HG03175 (cell line): ENCODE results near the gene HOXA10.

Experiments used
- ATAC-seq: cut with Tn5 transposase; IDR thresholded peaks from one replicate; pipeline ENCODE4 v1.9.1; 2021; ENCODE audit warnings: mild to moderate bottlenecking, moderate library complexity; ENCODE audit not compliant: unreplicated experiment

The HOXA10 gene

DNA sequence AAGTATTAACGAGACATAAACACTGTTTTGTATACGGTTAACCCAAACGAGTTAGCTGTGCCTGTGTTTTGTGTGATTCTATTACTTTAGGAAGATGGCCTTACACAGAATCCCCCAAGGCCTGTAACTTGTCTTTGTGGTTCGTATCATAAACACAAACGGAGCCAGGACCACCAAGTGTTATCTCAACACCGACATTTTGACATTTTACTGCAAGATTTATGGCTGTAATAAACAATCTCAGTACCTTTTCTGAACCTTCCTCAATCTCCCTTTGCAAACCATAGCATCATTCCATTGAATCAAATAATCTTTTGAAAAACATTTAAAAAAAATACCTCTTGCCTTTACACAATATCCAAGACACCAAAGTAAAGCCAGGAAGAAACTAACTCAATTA lies 41.1 kb downstream of the HOXA10 start:
- ATAC-seq = no peak

DNA sequence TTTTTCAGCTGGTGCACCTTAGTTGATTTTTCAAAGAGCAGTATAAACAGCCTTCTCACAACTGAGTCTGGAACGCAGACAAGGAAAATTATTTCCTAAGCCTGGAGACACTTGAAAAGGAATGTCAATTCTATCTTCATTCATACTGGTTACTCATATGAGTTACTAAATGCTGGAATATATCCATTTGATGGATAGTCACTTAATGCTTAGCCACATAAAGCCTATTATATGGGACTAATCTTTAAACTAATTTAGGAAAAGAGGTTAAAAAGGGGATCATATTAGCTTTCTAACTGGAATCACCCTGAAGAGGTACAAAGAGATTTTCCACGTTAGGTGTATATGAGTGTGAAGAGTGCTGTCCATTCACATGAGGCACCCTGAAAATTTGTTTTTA lies 41.9 kb downstream of the HOXA10 start:
- no peak for ATAC-seq

DNA sequence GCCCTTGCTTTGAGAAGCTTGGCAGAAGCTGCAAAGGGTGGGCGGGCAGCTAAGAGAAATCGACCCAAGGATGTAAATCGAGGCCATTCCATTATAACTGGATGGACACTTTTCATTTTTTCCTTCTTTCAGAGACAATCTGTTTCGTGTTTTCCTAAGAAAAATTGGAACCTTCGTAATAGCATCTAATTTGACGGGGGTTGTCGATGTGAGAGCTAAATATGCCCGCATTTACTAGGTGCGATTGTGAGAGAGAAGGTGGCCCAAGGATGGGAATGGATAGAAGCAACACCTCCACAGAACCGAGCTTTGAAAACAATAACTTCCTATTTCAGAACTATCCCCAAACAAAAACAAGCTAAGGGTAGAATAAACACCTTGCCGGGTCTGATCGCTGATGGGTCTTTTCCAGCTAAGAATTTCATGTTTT lies 42.7 kb downstream of the HOXA10 start:
- no peak for ATAC-seq

DNA sequence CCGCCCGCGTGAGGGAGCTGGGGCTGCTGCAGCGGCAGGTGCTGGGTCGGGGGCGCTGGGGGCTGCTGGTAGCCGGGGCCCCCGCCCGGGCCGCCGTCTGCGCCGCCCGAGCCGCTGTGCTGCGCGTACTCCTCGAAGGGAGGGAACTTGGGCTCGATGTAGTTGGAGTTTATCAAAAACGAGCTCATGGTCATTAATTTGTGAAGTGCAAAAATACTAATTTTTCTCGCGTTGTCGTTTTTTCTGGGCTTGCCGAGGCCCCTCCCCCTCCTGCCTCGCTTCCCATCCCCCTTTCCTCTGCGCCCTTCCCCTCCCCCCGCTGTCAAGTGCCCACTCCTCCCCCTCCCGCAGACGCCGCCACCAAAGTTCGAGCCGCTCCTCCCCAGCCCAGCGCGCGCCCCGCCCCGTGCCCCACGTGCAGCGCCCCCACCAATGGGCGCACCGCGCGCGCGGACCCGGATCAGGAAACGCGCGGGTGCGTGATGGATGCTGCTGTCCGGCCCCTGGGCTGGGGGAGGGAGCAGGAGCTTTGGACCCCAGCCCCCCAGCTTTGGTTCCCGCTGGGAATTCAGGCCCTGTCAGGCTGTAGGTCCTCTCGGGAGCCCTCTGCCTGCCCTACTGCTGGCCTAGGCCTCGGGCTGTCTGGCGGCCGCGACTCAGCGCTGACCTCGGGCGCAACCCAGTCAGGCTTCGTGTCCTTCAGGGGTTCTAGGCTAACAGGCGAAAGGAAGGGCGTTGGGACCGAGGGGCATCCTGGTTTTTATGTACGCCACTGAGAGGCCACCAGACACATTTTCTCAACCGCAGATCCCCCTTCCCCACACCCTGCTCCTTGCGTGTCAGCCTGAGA lies 43.4 kb downstream of the HOXA10 start, which contains the start of gene HOXA4:
HOXA4 (minus strand) TSS at position 218 of the 850 bp plus-strand sequence; CDS start at position 194, 24 bp downstream.
- ATAC-seq = no peak

DNA sequence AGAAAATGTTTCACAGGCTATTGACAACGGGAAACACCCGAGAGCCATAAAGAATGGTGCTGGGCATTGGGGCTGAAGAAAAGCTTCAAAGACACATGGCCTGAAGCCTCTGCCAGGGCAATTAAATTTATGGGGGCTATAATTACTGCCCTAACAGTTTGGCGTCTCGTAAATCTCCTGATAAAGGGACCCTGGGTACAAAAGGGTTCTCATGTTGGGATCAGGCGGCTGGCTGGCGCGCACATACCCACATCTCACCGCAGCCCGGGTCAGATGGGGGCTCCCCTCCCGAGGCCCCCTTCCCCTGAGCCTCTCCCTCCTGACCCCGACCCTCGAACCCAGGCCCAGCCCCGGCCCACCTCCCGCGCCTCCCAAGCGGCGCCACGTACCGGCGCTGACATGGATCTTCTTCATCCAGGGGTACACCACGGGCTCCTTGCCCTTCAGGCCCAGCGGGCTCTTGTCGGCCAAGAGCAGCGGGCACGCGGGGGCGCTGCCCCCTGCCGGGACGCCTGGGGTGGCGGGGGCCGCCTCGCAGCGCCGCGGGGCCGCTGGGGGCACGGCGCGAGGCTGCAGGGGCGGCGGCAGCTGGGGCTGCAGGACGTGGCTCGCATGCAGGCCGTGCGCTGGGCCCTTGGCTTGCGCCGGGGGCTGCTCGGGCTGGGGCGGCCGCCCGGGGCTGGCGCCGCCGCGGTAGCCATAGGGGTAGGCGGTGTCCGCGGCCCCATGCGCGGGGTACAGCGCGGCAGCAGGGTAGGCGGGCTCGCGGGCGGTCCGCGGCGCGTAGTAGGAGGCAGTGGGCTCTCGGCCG lies 44.2 kb downstream of the HOXA10 start:
- ATAC-seq = no peak

DNA sequence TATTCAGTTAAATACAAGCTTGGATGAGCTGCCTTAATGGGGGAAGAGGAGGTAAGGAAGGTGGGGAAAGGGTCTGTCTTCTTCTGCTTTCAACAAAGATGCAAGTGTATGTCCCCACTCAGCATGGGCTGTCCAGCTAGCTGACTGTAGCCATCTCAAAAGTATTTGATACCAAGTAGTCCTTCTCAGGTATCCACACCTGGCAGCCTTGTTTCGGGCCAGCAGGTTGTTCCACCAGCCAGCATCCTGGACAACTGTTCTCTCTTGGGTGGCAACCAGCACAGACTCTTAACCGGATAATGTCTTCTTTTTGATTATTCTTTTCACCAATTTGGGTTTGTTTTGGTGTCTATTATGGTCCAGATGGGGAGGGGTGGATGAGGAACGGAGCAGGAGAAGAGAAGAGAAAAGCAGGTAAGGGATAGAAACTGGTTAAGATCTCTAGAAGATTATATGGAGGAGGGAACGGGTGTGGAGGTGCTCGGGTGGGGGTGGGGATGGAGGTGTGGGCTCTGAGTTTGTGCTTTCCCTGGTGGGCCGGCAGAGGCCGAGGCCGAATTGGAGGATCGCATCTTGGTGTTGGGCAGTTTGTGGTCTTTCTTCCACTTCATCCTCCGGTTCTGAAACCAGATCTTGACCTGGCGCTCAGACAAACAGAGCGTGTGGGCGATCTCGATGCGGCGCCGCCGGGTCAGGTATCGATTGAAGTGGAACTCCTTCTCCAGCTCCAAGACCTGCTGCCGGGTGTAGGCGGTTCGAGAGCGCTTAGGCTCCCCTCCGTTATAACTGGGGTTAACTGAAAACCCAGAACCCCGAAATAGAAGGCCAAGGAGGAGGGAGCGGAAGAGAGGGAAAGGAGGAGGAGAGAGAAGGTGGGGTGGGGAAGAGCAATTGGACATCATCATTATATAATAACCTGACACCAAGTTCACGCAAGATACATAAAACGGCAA lies 45.1 kb downstream of the HOXA10 start:
- no peak for ATAC-seq

DNA sequence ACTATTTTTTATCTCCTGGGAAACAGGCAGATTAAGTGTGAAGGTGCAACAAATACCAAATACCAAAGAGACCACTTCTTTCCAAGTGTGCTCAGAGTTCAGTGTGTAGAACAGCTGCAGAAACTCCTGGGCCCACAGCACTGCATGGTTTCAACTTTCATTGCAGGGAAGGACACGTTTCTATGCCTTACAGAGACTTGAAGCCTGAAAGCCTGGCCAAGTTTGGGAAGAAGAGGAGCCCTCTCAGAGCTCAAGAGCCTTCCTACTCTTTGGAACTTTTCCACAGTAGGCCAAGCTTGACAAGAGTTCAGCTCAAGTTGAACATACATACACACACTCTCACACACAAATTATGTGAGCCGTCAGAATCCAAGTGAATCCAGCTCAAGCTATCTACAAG lies 46.1 kb downstream of the HOXA10 start:
- no peak for ATAC-seq

DNA sequence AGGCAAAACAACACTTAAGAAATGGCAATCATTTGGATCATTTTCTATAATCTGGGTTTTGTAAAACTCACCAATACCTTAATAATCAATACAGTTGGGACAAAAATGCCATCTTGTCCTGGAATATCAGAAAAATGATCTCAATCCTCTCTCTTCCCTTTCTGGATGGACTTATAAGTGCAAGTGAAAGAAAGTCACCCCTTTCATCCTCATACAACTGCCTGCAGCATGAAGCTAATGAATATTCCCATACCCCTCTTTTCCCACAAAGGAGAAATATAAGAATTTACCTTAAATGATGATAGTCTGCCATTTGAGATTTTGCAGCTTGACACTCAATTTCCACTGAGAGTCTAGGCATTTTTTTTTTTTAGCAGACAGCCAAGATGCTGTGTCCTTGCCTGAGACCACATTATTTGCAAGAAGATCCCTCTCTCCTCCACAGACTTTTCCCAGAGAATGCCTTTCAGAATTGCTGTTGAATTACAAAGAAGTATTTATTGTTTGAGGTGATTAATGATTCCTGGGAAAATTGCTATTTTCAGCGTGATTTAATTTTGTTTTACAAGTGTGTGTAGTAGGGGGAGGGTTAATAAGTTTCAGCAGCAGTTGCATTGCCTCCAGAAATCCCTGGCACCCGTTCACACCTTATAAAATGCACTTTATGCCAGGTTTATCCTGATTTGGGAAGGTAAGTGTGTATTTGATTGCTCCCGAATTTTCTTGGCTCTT lies 47.4 kb downstream of the HOXA10 start:
- ATAC-seq = no peak

DNA sequence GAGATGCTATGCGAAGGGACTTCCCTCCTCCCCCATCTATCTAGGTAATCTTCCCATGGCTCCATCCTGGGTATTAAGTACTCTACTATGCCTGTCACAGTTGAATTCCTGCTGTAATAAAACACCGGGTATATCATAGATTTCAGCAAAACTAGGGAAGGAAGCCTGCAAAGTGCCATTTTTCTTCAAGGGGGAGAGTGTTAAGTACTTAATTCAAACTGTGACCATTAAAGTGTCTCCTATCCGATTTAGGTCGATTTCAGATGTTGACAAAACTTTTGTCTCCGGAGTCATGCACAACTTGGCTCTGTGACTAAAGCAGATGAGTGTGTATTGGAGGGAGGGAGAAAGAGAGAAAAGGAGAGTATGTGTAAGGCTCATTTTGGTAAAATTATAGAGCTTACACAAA lies 48.1 kb downstream of the HOXA10 start:
- no peak for ATAC-seq

DNA sequence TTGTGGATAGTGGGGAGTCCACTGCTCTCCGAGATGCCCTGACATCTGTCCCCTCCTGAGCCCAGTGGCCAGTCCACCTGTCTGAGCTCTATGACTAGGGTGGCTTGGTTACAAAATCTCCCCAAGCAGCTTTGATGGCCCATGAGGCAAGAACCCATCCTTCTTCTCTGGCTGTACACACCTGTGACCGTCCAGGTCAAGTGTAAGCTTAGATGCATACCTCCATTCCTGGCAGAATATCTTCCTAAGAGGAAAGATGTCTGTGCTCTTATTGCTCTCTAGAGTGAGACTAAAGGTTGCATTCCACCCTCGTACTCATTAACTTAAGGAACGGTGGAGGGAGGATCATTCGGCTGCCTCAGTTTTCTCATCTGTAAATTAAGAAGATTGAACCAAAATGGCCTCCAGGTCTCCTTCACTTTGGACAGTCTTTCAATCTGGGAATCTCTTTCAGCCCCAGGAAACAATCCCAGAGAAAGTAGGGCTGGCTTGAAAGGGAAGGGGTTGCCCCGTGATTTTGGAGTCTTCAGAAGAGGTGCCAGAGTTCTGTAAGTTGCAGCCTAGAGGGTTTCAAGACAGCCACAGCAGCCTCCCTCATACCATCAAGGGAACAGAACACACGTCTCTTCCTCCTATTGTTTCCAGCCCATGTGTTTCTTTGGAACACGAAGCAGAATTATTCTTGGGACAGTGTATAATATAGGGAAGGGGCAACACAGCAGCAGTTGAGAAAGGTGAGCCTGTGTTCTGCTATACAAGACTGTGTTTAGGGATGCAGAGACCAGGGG lies 49.0 kb downstream of the HOXA10 start:
- no peak for ATAC-seq

DNA sequence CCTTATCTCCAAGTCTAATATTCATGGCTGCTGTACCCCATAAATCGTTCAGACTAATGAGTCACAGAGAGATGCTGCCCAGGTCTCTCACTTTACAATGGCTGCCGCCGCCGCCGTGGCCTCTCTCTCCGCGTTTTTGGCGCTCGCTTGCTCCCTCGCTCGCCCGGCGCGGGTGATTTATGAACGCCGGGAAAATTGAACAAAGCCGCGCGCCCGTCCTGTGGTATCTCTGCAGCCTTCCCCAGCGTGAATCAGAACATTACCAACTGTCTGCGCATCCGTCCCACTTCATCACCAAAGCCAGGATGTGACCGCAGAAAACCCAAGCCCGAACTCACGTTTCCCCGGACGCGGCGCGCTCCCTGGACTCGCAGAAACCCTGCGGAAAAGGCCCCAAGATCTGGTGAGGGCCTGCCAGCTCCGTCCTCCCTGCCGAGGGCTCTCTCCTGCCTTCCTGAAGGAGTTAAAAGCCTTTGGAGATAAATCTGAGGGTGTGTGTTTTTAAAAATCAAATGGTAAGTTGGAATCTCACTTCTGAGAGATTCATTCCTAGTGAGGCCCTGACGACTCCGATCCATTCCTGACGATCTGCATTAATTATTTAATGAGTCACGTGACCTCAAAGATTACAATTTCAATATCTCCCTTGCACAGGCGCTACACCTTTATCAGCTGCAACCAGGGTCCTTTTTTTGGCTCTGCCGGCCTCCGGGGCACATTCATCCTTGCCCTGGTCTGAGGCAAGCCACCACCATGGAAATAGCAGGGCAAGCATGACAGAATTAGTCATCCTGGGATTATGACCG lies 49.8 kb downstream of the HOXA10 start:
- no peak for ATAC-seq

DNA sequence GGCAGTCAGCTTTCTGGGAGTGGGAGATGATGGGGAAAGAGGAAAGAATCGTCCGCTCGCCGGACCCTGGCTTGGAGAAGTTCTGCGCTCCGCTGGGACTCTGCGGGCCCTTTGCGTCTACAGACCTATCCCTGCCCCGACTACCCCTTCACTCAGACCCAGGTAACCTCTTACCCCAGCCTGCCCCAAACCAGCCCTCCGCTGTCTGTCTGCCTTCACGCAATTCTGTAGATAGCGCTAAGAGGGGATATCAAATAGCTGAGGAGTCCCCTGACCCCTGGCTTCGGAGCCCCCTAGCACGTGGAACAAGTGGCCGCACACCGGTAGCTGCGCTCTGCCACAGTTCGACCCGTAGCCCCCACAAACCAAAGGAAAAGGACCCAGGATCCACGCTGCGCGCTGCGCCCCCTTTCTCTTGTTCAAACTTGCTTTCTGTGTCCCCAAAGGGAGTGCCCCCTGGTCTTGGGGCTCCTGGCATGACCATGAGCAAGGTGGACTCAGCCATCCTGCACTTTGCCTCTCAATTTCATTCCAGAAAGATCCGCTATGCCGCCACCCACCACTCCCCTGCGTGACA lies 50.6 kb downstream of the HOXA10 start:
- ATAC-seq = no peak

DNA sequence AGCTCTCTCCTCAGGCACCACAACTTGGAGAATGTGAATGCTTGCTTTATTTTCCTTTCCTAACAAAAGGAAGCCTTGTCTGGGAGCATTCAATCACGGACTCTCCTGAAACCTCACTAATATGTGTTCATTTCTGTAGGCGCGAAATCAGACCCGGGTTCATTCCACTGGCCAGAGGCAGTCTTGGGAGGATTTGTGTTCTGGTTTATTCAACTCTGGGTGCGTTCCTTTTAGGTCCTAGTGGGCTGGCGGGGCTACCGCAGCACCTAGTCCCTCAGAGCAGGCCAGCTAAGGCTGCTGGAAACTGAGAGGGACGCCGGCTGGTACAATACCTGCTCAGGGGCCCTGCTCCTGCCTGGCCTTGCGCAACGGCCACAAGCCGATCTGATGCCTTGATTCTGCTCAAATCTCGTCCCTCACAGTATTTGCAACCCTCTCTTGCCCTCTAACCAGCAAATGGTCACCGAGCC lies 51.1 kb downstream of the HOXA10 start:
- no peak for ATAC-seq

DNA sequence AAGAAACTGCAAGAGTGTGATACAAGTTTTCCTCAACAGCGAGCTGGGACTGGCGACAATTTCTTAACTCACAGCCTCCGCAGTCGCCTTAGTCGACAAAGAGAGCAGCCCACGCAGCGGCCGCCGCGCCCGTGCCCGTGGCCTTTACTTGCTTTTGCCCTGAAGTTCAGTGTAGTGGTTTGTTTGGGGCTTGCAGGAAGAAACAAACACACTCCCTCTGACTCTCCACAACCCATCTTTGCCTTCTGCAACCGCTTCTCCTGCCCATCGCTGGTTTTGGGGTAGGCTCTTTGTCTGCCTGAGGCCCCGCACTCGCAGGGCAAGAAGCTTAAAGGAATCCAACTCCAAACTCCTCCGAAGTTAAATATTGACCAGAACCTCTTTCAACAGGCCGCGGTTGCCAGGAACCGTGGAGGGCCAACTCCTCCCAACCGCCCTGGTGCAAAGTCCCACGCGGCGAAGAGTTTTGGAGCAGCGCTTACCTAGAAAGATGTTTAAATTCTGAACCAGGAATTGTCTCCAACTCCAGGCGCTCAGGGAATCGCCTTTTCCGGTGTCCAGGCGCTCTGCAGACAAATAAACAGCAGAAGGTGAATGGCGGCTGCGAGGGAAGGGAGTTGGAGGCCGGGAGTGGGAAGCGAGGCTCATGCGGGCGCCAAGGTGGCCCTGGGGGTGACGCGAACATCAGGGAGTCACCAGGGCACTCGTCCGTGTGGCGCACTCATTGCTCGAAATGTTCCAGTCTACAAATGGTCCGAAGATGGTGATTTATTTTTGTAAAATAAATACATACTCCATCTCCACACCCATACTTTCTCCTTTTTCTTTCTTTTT lies 51.8 kb downstream of the HOXA10 start:
- no peak for ATAC-seq

DNA sequence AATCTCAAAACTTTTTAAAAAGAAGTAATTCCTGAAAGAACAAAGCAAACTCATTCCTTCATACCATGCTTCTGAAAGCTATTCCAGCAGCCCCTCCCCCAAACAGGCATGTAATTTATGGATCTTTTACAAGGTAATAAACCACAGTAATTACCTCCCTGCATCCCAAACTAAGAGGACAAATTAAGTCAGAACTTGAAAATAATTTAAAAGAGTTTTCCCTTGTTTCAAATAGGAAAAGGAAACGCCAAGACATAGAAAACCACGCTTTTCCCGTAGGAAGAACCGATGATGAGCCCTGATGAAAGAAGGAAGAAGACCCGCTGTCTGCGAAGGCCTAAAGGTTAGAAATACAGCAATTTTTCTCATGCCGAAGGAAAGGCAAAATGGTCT lies 52.4 kb downstream of the HOXA10 start:
- ATAC-seq = no peak
